IPS-NIHi7 (cell line): ENCODE results near the gene OAS3.

Experiments used
- DNase-seq: peaks from one replicate; pipeline ENCODE4 v3.0.0; 2012; ENCODE audit warnings: mixed read lengths; ENCODE audit errors: extremely low spot score

OAS3 gene

DNA sequence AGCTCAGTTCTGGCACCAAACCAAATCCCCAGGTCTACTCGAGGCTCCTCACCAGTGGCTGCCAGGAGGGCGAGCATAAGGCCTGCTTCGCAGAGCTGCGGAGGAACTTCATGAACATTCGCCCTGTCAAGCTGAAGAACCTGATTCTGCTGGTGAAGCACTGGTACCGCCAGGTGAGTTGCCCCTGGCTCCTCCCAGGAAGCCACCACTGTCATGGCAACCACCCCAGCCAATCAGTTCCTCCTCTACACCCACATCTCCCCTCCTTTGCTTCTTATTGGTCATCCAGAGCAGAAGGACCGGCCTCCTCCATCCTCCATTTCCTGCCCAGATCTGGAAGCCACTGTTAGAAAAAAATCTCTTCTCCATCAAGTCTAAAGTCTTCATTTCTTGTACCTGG is 22.8 kb downstream of the OAS3 start:
- DNase-seq, result peak; percentile 15

DNA sequence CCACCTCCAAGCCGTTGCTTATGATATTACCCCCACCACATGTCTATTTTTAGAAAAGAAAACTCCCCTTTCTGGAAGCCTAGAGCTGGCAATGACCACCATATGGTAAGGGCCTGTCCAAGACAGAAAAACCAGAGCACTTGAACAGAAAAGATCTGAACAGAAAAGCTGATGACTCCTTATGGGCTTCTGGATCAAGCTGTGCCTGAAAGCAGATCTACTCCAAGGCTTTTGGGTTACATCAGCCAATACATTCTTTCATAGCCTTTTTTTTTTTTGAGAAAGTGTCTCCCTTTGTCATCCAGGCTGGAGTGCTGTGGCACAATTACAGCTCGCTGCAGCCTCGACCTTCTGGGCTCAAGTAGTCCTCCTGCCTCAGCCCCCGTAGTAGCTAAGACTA is 23.3 kb downstream of the OAS3 start:
- no peak for DNase-seq

DNA sequence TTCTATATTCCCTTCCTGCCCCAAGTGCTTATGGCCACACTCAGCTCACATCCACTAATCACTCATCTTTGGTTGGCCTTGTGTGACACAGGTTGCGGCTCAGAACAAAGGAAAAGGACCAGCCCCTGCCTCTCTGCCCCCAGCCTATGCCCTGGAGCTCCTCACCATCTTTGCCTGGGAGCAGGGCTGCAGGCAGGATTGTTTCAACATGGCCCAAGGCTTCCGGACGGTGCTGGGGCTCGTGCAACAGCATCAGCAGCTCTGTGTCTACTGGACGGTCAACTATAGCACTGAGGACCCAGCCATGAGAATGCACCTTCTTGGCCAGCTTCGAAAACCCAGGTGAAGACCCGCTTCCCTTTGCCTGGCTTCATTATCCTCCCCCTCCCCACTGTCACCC is 24.3 kb downstream of the OAS3 start:
- DNase-seq, result peak; percentile 6

DNA sequence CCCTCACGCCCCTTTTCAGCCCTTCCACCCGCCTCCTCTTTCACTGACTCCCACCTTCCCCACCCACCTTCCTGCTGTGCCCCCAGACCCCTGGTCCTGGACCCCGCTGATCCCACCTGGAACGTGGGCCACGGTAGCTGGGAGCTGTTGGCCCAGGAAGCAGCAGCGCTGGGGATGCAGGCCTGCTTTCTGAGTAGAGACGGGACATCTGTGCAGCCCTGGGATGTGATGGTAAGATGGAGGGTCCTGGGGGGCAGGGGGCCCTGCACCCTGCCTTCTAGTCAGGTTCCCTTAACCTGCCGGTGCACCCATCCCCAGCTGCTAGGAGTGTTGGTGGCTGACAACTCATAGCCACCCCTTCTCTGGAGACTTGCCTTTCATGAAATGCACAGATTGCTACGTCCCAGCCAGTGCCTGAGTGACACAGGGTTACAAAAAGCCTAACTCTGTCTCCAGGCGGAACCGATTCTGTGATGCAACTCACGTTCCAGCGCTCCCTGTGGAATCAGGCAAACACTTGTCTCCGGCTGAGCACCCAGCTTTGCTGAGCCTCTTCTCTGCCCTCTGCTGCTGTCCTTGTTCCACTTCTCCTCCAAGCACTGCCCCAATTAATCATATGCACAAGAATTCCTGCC is 25.1 kb downstream of the OAS3 start:
- peak; percentile 29 for DNase-seq

DNA sequence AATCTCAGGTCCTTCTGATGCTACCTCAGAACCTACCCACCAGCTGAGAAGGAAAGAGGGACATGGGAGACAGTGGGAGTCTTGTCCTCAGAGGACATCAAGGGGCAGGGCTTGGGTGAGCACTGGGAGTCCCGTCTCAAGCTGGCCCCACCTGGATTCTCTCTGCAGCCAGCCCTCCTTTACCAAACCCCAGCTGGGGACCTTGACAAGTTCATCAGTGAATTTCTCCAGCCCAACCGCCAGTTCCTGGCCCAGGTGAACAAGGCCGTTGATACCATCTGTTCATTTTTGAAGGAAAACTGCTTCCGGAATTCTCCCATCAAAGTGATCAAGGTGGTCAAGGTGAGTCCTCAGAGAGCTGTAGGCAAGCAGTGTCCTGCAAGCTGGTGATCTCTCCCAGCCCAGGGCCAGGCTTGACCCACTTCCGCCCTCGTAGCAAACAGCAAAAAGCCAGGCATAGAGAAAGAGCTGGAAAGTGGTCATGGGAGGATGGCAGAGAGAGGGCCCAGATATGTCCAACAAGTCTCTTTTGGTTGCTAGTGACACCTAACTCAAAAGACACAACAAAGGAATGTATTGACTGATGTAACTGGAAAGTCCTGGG is 25.9 kb downstream of the OAS3 start:
- DNase-seq, result peak; percentile 6

DNA sequence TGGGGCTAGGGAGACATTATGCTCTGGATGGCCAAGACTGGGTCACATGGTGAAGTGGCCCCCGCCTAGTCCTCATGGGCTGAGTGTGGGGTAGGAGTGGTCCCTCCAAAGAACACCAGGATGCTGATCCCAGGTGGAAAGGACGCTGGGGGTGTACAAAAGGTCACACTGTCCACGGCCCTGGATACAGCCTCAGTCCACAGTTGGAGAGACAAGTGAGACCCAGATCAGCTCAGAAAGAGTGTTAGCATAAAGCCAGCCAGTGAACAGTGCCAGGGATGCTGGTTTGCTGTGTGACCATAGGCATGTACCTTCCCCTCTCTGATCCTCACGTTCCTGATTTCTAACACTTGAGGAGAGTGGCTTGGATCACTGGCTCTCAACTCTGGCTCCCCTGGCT is 26.6 kb downstream of the OAS3 start:
- DNase-seq, result no peak

DNA sequence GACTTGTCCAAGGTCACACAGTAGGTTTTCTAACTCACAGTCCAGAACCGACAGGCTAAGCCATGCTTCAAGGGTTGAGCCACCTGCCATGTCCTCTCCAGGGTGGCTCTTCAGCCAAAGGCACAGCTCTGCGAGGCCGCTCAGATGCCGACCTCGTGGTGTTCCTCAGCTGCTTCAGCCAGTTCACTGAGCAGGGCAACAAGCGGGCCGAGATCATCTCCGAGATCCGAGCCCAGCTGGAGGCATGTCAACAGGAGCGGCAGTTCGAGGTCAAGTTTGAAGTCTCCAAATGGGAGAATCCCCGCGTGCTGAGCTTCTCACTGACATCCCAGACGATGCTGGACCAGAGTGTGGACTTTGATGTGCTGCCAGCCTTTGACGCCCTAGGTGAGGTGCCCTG is 27.4 kb downstream of the OAS3 start:
- DNase-seq, result no peak

DNA sequence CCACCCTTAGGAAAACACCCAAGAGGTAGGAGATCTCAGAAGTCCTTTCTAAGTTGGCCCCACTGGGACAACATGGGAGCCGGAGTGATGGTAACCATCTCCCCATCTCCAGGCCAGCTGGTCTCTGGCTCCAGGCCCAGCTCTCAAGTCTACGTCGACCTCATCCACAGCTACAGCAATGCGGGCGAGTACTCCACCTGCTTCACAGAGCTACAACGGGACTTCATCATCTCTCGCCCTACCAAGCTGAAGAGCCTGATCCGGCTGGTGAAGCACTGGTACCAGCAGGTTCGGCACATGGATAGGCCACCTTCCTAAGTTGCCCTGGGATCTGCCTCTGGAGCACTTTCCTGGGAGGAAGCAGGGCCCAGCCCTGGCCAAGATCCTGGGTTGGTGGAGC is 29.0 kb downstream of the OAS3 start:
- no peak for DNase-seq

DNA sequence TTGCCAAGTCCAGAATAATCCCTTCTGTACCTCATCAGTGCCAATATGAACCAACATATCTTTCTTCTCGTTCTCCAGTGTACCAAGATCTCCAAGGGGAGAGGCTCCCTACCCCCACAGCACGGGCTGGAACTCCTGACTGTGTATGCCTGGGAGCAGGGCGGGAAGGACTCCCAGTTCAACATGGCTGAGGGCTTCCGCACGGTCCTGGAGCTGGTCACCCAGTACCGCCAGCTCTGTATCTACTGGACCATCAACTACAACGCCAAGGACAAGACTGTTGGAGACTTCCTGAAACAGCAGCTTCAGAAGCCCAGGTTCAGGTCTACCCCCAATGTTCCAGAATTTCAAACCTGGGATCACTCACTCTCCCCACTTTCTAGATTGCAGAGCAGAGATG is 29.6 kb downstream of the OAS3 start:
- no peak for DNase-seq

DNA sequence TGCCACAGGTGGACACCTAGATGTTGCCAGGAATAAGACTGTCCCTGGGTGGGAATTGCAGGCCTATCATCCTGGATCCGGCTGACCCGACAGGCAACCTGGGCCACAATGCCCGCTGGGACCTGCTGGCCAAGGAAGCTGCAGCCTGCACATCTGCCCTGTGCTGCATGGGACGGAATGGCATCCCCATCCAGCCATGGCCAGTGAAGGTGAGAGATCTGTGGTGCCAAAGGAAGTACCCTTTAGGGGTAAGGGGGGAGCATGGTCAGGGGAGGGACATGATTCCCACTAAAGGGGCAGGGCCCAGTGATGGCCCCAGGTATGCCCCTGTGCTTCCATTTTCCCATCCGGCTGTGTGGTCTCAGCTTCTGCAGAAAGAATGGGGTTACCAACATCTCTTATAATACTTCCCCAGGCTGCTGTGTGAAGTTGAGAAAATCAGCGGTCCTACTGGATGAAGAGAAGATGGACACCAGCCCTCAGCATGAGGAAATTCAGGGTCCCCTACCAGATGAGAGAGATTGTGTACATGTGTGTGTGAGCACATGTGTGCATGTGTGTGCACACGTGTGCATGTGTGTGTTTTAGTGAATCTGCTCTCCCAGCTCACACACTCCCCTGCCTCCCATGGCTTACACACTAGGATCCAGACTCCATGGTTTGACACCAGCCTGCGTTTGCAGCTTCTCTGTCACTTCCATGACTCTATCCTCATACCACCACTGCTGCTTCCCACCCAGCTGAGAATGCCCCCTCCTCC is 31.5 kb downstream of the OAS3 start:
- no peak for DNase-seq

DNA sequence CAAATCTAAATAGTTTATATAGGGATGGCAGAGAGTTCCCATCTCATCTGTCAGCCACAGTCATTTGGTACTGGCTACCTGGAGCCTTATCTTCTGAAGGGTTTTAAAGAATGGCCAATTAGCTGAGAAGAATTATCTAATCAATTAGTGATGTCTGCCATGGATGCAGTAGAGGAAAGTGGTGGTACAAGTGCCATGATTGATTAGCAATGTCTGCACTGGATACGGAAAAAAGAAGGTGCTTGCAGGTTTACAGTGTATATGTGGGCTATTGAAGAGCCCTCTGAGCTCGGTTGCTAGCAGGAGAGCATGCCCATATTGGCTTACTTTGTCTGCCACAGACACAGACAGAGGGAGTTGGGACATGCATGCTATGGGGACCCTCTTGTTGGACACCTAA is 32.1 kb downstream of the OAS3 start:
- DNase-seq, result no peak

DNA sequence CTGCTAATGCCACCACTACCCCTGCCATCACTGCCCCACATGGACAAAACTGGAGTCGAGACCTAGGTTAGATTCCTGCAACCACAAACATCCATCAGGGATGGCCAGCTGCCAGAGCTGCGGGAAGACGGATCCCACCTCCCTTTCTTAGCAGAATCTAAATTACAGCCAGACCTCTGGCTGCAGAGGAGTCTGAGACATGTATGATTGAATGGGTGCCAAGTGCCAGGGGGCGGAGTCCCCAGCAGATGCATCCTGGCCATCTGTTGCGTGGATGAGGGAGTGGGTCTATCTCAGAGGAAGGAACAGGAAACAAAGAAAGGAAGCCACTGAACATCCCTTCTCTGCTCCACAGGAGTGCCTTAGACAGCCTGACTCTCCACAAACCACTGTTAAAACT is 33.0 kb downstream of the OAS3 start:
- DNase-seq, result no peak

DNA sequence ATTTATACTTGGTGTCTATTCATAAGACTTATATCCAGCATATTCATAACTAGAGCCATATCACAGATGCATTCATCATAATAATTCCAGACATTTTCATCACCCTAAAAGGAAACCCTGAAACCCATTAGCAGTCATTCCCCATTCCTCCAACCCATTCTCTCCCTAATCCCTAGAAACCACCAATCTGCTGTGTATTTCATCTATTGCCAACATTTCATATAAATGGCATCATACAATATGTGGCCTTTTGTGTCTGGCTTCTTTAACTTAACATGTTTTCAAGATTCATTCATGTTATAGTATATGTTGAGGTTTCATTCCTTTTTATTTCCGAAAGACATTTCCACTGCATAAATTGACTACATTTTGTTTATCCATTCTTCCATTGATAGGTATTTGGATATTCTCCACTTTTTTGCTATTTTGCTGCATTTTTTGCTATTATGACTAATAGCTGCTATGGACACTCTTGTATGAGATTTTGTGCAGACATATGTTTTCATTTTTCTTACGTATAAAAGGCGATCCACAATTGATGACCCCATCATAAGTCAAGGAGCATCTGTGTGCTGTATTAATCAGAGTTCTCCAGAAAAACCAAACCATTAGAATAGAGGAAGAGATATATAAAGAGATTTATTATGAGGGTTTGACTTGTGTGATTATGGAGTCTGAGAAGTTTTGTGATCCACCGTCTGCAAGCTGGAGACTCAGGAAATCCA is 34.9 kb downstream of the OAS3 start:
- DNase-seq, result no peak

DNA sequence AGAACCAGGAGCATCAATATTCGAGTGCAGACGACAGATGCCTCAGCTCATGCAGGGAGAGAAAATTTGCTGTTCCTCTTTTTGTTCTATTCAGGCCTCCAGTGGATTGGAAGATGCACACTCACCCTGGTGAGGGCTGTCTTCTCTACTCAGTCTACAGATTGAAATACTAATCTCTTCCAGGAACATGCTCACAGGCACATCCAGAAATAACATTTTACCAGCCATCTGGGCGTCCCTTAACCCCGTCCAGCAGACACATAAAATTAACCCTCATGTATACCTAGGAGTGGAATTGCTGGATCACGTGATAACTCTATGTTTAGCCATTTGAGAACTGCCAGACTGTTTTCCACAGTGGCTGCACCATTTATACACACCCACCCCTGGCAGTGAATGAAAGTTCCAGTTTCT is 35.6 kb downstream of the OAS3 start:
- DNase-seq, result no peak

DNA sequence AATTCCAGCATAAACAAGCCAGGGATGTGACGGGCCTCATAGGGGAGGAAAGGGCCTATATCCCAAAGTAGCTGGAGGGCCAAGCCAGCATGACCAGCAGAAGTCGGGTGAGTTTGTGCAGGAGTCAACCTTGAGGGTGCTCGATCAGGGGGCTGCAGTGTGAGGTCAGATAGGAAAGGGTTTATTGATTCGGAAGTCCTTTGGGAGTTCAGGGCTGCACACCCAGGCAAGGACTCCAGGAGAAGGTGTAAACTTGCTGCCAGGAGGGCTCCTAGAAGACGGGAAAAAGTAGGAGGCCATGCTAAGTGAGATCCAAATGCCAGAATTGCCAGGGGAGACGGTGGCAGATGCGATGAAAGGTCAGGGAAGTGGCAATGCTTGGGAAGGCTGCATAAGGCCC is 36.6 kb downstream of the OAS3 start:
- DNase-seq, result no peak

DNA sequence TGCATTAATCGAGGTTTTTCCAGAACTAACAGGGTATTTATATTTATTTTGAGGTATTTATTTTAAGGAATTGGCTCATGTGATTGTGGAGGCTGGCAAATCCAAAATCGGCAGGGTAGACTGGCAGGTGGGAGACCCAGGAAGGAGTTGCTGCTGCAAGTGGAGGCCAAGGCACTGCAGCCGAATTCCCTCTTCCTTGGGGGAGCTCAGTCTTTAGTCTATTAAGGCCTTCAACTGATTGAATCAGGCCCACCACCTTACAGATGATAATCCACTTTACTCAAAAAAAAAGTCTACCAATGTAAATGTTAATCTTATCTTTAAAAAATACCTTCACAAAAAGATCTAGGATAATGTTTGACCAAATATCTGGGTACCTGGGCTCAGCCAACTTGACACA is 38.9 kb downstream of the OAS3 start:
- DNase-seq, result no peak

DNA sequence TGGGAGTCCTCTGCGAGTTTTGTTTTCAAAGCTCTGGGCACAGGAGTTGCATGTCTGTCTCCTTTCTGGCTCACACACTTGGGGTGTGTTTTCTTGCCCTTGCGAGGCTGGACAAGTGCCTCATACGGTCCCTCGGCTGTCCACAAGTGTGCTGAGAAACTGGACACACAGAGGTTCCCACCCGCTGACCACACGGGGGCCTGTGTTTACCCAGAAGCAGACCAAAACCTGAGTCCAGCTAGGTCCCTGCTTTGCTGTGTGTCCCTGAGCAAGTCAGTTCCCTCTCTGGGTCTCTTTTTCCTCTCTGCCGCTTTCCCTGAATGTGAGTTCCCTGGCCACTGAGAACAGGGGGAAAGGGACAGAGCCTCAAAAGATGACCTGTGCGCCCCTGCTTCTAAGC is 39.4 kb downstream of the OAS3 start:
- DNase-seq, result no peak

DNA sequence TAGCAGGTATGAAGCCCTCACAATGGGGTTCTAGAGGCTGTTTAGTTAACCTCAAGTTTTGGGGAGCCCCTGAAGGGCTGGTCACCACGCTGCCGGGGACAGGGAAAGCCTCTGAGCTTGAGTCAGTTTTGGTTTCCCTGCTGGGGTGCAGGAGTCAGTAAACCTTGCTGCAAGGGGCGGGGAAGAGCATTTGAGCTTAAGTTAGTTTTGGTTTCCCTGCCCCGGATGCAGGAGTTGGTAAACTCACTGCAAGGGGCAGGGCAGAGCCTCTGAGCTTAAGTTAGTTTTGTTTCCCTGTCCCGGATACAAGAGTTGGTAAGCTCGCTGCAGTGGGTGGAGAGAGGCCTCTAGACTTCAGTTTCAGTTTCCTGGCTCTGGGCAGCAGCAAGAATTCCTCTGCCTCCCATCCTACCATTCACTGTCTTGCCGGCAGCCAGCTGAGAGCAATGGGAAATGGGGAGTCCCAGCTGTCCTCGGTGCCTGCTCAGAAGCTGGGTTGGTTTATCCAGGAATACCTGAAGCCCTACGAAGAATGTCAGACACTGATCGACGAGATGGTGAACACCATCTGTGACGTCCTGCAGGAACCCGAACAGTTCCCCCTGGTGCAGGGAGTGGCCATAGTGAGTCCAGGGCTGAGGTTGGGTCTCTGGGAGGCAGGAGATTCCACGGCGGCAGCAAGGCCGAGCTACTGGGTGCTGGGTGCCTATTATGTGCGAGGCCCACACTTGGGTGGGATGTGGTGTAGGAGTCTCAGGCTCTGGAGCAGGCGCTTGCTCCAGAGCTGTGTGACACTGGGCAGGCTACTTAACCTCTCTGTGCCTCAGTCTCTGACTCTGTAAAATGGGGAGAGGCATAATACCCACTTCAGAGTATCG is 40.1 kb downstream of the OAS3 start, which contains the start of gene OAS2:
Gene OAS2, plus strand, starts transcription at position 357 of the 878 bp plus-strand sequence. Its CDS starts 90 bp downstream, at position 447.
- DNase-seq, result no peak

DNA sequence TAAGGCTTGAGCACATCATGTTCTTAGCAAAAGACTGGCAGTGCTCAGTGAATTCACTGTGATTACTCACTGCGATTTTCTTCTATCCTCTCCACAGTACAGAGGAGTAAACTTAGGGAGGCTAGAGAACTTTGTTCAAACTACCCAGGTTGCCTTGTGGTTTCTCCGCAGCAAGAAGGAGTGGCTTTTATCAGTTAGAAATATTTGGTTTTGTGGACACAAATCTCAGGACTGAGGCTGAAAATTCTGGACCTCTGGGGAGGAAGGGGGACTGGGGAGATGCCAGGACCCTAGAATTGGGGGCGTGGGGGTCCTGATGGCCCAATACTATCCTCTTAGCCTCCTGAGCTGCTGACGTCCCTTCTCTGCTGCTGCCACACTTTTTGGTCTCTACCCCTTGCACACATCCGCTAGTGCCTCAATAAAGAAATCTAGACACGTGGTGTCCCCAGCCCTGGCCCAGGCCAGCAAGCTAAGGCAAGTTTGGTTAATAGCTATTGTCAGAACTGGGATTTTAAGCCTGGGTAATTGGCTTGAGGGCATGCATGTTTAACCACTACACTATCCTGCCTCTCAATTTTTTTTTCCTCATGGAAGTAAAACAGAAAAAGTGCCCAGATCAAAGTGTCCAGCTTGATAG is 40.9 kb downstream of the OAS3 start:
- no peak for DNase-seq

DNA sequence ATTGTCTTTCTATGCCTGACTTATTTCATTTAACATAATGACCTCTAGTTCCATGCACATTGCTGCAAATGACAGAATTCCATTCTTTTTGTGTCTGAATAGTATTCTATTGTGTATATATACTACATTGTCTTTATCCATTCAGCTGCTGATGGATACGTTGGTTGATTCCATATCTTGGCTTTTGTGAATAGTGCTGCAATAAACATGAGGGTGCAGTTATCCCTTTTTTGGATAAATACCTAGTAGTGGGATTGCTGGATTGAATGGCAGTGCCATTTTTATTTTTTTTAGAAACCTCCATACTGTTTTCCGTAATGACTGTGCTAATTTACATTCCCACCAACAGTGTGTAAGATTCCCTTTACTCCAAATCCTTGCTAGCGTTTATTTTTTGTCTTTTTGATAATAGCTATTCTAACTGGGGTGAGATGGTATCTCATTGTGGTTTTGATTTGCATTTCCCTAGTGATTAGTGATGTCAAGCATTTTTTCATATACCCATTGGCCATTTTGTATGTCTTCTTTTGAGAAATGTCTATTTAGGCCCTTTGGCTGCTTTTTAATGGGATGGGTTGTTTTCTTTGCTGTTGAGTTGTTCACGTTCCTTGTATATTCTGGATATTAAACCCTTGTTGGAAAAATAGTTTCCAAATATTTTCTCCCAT is 42.4 kb downstream of the OAS3 start:
- DNase-seq, result no peak
